ENCODE results near the gene VWA5B1. TPM values are rescaled to one million over a fixed set of nuclear protein-coding genes. Genes with fewer than 3 reads are reported as not detected.

Gene VWA5B1
- total RNA-seq, 3 donors from 2014 or later (not counting 1 experiment from before 2014, with no cell fraction given), result not detected

GRCh38 chr1:20276485-20277159 lies 14.1 kb upstream of the VWA5B1 start:
- no peak overlapping the region for H3K27ac ChIP-seq (ENCODE audit: low read length)
- 71% methylated on average over 12 of the region's 12 CpGs for WGBS (ENCODE audit: insufficient coverage)
- no peaks in the 10 kb centered on the region for H3K4me1 ChIP-seq (ENCODE audit: control insufficient read depth, insufficient read depth, low read length)
- Mint-ChIP-seq H3K4me3 (no peak overlapping the region), H3K9me3 (no peaks in the 10 kb centered on the region), H3K27me3 (ENCODE audit: low read depth in 2 of 2) (peaks cover 20 to 21% of the 10 kb centered on the region in 2 donors), H3K36me3 (no peaks in the 10 kb centered on the region), H3K4me1 (no peaks in the 10 kb centered on the region), H3K27ac (no peak overlapping the region)
- no peak overlapping the region for H3K4me3 ChIP-seq (ENCODE audit: low read length)
- intact Hi-C loops (cut with micrococcal nuclease), result no loop called here
- no peaks in the 10 kb centered on the region for H3K9me3 ChIP-seq (ENCODE audit: control insufficient read depth, insufficient read depth, low read length)
- DNase-seq (no peak), ATAC-seq (no peak)
- no peaks in the 10 kb centered on the region for H3K36me3 ChIP-seq (ENCODE audit: control insufficient read depth, insufficient read depth, low read length)
- H3K27me3 ChIP-seq (ENCODE audit: control insufficient read depth, insufficient read depth, low read length), result peaks cover 3% of the 10 kb centered on the region
- TF ChIP-seq CTCF (IDR thresholded peaks at IDR 0.05), result no peak

- Mint-ChIP-seq H3K4me3 (no peak overlapping the region), H3K36me3 (no peaks in the 10 kb centered on the region), H3K4me1 (no peaks in the 10 kb centered on the region), H3K27me3 (ENCODE audit: low read depth in 2 of 2) (peaks cover 24 to 39% of the 10 kb centered on the region in 2 donors), H3K27ac (no peak overlapping the region), H3K9me3 (no peaks in the 10 kb centered on the region)
- Histone ChIP-seq H3K27ac (ENCODE audit: low read length) (no peak overlapping the region), H3K4me3 (ENCODE audit: low read length) (no peak overlapping the region), H3K9me3 (ENCODE audit: control insufficient read depth, insufficient read depth, low read length) (no peaks in the 10 kb centered on the region), H3K36me3 (ENCODE audit: control insufficient read depth, insufficient read depth, low read length) (no peaks in the 10 kb centered on the region), H3K27me3 (ENCODE audit: control insufficient read depth, insufficient read depth, low read length) (no peaks in the 10 kb centered on the region), H3K4me1 (ENCODE audit: control insufficient read depth, insufficient read depth, low read length) (no peaks in the 10 kb centered on the region)
- ATAC-seq (no peak), DNase-seq (no peak)
- intact Hi-C loops (cut with micrococcal nuclease), result no loop called here
- TF ChIP-seq CTCF (IDR thresholded peaks at IDR 0.05), result no peak
- WGBS (ENCODE audit: insufficient coverage), result 30% methylated on average over 4 of the region's 4 CpGs
Observed at GRCh38 chr1:20278692-20279130, 12.0 kb upstream of the VWA5B1 start.

DNA sequence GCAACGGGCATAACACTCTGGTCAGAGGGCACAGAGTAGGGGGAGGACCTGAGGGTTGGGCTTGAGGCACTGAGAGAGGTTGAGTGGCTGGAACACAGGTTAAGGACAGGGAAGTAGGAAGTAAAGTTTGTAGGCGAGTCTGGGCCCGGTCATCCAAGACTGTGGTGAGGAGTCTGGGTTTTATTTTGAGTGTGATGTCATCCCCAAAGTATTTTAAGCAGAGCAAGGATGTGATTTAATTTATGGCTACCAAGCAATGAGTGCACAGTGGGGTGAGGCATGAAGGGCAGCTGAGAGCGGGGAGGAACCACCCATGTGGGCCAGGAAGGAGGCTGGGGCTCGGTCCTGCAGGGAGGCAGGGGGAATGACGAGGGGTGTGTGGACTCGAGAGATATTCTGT lies 11.2 kb upstream of the VWA5B1 start:
- no peak for ATAC-seq
- Histone ChIP-seq H3K27me3 (ENCODE audit: control insufficient read depth, insufficient read depth, low read length) (no peaks in the 10 kb centered on the region), H3K27ac (ENCODE audit: low read length) (no peak overlapping the region), H3K4me1 (ENCODE audit: control insufficient read depth, insufficient read depth, low read length) (no peaks in the 10 kb centered on the region), H3K9me3 (ENCODE audit: control insufficient read depth, insufficient read depth, low read length) (no peaks in the 10 kb centered on the region), H3K4me3 (ENCODE audit: low read length) (no peak overlapping the region), H3K36me3 (ENCODE audit: control insufficient read depth, insufficient read depth, low read length) (no peaks in the 10 kb centered on the region)
- Mint-ChIP-seq H3K36me3 (no peaks in the 10 kb centered on the region), H3K4me1 (no peaks in the 10 kb centered on the region), H3K9me3 (no peaks in the 10 kb centered on the region), H3K27ac (no peak overlapping the region), H3K27me3 (ENCODE audit: low read depth in 2 of 2) (peaks cover 25 to 42% of the 10 kb centered on the region in 2 donors), H3K4me3 (no peak overlapping the region)
- 78% methylated on average over 7 of the region's 7 CpGs for WGBS (ENCODE audit: insufficient coverage)
- intact Hi-C loops (cut with micrococcal nuclease), result no loop called here
- no peak for TF ChIP-seq CTCF (IDR thresholded peaks at IDR 0.05)
- no peak for DNase-seq

DNA sequence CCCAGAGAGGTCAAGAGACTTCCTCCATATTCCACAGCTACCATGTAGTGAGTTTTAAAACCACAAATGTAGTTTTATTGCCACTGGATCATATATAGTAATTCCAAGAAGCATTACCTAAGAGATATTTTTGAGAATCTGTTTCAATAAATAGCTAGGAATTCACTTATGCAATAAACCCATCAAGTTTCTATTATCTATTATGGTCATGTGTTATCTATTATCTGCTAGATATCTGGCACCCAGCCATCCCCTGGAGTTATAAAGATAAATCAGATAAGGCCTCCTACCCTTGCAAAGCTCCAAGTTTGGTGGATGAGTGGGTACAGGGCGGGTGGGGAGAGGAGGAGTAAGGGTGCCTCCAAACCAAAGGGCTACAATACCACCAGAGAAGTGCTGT lies 10.3 kb upstream of the VWA5B1 start:
- intact Hi-C loops (cut with micrococcal nuclease), result no loop called here
- H3K27me3 Mint-ChIP-seq (ENCODE audit: low read depth in 2 of 2), result peaks cover 25 to 48% of the 10 kb centered on the region in 2 donors

More for the DNA sequence above, 10.3 kb upstream of the VWA5B1 start:
- Histone ChIP-seq H3K4me1 (ENCODE audit: control insufficient read depth, insufficient read depth, low read length) (no peaks in the 10 kb centered on the region), H3K36me3 (ENCODE audit: control insufficient read depth, insufficient read depth, low read length) (no peaks in the 10 kb centered on the region), H3K4me3 (ENCODE audit: low read length) (no peak overlapping the region), H3K27me3 (ENCODE audit: control insufficient read depth, insufficient read depth, low read length) (no peaks in the 10 kb centered on the region), H3K27ac (ENCODE audit: low read length) (no peak overlapping the region), H3K9me3 (ENCODE audit: control insufficient read depth, insufficient read depth, low read length) (no peaks in the 10 kb centered on the region)
- ATAC-seq (no peak), DNase-seq (no peak)
- no peak overlapping the region for H3K27ac Mint-ChIP-seq
- H3K9me3 Mint-ChIP-seq, result no peaks in the 10 kb centered on the region
- WGBS (ENCODE audit: insufficient coverage), result 78% methylated on average over 1 of the region's 1 CpG
- TF ChIP-seq CTCF (IDR thresholded peaks at IDR 0.05), result no peak
- H3K4me1 Mint-ChIP-seq, result no peaks in the 10 kb centered on the region
- H3K36me3 Mint-ChIP-seq, result no peaks in the 10 kb centered on the region
- no peak overlapping the region for H3K4me3 Mint-ChIP-seq
